Stimulated activated CD4-positive, alpha-beta T cell treated with anti-CD3 and anti-CD28 coated beads, TNF-alpha, amount 100 ng/mL, for 48 hours (primary cell): Measurements from ENCODE around the gene NUMB.

ENCODE experiments used
- DNase-seq, 3 donors: peaks; one replicate each; pipeline ENCODE4 v3.0.0-alpha.2; 2020; ENCODE audit warnings: low read depth in 3 of 3

The NUMB gene

DNA sequence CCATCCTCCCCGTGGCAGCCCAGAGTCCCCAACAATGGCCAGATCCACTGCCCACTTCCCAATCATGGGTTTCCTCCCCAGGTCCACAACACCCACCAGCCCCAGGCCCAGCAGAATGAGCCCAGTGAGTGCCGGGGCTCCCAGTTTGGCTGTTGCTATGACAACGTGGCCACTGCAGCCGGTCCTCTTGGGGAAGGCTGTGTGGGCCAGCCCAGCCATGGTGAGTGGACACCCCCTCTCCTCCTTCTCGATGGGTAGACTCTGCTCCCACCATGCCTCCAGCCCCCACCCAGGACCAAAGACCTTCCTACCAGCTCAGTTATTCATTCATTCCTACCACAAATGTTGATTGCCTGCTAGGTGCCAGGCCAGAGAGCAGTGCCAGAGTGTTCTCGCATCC lies 197.3 kb downstream of the NUMB start:
- no peak for DNase-seq

- no peak for DNase-seq
Measured at GRCh38 chr14:73260574-73260973, 197.8 kb downstream of the NUMB start.

GRCh38 chr14:73259837-73260236 lies 198.5 kb downstream of the NUMB start:
- no peak for DNase-seq

DNA sequence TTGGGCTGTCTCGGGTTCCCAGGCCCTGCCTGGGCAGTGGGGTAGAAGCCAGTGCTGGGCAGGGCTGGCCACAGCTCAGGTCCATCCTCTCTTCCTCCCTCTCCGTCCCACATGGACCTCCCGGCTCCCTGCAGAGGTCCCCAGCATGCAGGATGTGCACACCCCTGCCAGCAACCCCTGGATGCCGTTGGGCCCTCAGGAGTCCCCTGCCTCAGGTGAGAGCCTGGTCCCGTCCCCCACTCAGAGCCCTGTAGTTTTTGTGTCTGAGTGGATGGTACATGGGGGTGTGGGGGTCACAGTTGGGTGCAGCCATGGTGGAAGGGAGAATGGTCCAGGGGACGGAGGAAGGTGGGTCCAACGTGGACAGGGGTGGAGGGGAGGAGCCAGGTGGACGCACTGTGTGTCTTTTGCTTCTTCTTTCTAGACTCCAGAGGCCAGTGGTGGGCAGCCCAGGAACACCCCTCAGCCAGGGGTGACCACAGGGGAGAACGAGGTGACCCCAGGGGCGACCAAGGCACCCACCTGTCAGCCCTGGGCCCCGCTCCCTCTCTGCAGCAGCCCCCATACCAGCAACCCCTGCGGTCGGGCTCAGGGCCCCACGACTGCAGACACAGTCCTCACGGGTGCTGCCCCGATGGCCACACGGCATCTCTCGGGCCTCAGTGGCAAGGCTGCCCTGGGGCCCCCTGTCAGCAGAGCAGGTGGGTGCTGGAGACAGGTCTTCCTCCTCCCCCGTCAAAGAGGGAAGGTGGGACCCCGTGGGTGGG lies 199.3 kb downstream of the NUMB start:
- no peak for DNase-seq

- no peak for DNase-seq
Measured at GRCh38 chr14:73258076-73258475, 200.3 kb downstream of the NUMB start.

GRCh38 chr14:73255693-73256225 lies 202.6 kb downstream of the NUMB start:
- DNase-seq, result no peak

DNA sequence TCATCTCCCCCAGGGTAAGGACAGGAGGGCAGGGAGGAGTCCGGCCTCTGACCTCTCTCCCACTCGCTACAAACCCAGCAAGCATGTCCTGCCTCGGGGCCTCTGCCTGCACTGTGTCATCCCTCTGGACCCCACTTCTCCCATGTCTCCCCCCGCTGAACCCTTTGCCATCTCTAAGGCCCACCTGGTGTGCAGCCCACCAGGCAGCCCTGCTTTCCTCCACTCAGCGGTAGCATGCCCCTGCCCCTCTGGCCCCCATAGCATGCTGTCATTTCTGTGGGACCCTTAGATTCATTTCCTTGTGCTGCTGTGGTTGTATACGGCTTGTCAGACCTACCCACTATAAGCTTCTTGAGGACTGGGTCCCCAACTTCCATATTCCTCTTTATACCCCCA lies 203.3 kb downstream of the NUMB start:
- DNase-seq, result no peak

DNA sequence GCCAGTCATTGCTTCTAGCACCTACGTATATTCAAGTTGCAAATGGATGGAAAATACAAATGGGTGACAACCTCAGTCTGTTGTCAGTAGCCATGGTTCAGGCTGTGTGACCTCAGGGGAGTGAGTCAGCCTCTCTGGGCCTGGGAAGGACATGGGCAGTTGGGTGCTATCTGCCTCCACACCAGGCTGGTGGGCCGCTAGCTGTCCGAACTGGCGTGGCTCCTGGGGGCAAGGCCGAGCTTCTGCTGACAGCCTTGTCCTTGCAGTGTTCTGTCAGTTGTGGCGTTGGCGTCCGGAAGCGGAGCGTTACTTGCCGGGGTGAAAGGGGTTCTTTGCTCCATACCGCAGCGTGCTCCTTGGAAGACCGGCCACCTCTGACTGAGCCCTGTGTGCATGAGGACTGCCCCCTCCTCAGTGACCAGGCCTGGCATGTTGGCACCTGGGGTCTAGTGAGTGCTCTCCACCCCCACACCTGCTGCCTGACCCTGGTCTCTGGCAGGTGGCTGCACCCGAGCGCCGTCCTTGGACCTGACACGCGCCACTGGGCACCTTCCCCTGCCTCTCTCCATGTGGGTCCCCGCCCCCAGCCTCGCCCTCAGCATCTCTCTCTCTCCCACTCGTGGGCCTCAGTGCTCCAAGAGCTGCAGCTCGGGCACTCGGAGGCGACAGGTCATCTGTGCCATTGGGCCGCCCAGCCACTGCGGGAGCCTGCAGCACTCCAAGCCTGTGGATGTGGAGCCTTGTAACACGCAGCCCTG lies 203.9 kb downstream of the NUMB start:
- no peak for DNase-seq

- no peak for DNase-seq
Measured at GRCh38 chr14:73253721-73254120, 204.6 kb downstream of the NUMB start.

- no peak for DNase-seq
Measured at GRCh38 chr14:73253323-73253610, 205.1 kb downstream of the NUMB start.

DNA sequence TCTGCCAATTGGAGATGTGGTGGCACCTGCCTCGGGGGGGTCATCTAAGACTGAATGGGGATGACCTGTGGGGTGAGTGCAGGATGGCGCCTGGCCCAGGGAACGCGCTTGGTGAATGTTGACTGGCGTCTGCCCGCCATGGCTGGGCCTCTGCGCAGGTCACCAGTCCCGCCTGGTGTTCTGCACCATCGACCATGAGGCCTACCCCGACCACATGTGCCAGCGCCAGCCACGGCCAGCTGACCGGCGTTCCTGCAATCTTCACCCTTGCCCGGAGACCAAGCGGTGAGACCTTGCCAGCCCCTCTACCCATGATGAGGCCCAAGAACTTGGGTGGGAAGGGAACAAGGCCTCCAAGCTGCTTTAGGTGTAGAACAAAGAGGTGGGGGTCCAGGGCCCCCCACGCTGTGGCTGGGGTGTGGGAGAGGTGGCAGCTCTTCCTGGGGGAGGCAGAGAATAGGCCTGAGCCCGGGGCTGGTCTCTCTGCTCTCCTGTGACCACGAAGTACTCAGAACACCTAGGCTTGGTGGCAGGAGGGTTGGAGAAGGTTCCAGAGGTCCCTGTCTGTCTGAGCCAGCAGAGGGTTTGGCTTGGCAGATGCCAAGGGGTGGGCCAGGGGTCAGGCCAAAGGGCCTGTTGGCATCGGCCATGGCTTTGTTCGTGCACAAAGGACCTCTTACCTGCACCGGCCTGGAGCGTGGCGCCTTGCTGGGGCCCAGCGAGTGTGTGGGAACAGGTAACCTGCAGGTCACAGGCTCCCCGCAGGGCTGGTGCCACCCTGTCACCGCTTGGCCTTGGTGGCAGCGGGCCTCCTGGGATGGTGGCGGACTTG lies 205.6 kb downstream of the NUMB start:
- DNase-seq, result no peak

GRCh38 chr14:73251516-73252215 lies 206.7 kb downstream of the NUMB start:
- no peak for DNase-seq

- DNase-seq, result no peak
Measured at GRCh38 chr14:73250781-73251500, 207.4 kb downstream of the NUMB start.

DNA sequence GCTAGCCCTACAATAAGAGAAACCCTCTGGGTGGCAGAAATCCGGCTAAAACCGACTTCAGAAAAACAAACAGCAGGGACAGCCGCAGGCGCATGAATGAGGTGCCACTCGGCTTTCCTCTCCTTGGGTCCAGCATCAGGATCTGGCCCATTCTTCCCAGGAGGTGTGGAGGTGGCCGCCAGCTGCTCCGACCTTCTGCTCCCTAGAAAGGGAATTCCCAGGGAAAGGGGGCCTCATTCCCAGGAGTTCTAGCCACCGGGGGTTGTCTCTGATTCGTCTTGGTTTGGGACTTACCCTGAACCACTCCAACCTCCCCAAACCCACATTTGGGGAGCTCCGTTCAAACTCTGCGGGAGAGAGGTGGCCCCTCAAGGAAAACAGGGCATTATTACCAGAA lies 208.0 kb downstream of the NUMB start:
- no peak for DNase-seq

DNA sequence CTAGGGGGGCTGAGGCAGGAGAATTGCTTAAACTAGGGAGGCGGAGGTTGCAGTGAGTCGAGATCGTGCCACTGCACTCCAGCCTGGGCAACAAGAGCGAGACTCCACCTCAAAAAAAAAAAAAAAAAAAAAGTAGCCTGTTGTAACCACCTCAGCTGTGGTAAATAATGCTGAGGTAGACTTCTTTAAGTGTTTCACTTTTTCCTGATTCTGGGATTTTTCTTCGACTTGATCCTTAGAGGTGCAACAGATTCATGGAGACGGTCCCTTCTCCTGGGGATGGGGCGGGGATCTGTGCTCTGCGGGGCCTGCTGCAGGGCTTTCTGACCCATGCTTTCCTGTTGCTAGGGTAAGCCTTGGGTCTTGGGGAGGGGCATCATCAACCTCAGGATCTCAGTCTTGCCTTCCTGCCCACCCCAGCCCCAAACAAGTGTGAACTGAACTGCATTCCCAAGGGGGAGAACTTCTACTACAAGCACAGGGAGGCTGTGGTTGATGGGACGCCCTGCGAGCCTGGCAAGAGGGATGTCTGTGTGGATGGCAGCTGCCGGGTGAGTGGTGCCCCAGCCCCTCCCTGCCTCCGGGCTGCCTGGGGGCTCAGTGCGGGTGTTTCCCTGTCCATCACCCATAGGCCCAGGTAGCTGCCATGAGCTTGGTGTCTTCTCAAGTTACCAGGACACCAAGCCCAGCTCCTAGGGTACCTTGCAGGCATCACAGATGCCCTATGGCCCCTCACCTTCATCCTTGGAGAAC lies 208.6 kb downstream of the NUMB start:
- DNase-seq, result no peak

DNA sequence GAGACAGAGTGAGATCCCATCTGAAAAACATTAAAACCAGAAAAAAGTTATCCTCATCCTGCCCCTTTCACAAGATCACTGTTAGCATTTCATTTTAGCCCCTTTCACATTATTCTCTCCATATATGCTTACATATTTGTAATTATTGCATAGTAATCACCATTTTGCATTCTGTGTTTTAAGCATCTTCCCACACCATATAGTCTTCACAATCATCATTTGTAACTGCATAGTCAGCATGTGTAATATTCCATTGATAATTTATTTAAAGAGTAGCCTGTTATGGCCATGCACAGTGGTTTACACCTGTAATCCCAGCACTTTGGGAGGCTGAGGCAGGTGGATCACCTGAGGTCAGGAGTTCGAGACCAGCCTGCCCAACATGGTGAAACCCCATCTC lies 209.2 kb downstream of the NUMB start:
- DNase-seq, result no peak

GRCh38 chr14:73248108-73248868 lies 210.1 kb downstream of the NUMB start:
- no peak for DNase-seq

DNA sequence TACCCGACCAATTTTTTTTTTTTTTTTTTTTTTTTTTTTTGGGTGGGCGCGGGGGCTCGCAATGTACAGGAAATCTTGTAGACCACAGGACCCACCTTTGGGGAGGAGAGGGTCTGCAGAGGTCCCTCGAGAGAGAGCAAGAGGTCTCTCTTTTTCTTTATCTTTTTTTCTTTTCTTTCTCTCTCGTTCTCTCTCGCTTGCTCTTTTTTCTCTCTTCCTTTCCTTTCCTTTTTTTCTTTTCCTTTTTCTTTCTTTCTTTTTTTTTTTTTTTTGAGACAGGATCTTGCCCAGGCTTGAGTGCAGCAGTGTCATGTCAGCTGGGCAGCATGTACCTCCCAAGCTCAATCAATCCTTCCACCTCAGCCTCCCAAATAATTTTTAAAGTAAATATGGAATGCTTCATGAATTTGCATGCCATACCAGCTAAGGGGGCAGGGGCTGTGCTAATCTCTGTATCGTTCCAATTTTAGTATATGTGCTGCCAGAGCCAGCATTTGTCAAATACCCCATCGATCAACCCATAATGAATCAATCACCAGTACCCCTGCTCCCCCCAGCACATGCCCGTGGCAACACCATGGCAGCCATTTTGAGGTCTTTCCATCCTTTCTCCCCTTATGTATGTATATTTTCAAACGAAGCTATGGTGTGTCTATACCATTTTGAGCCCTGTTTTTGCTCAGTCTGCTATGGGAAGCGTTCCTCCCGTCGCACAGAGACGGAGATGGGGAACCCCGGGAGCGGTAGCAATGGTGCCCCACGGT lies 211.8 kb downstream of the NUMB start:
- DNase-seq, result no peak
